Right lobe of liver (tissue), 6 donors: Measurements from ENCODE around the gene SRPK1. TPM values are rescaled to one million over a fixed set of nuclear protein-coding genes. Genes with fewer than 3 reads are reported as not detected.
A peak's percentile ranks its signal among the peaks of the same experiment; 100 is the strongest.

Experiments used
- ATAC-seq, 4 donors: fragments of 200-7000 bp; cut with Tn5 transposase; one replicate each; pipeline ENCODE4 v1.9.1; 2020; ENCODE audit warnings: mild to moderate bottlenecking in 4 of 4, moderate library complexity in 4 of 4
- DNase-seq, 3 donors: peaks; one replicate each; pipeline ENCODE4 v3.0.0-alpha.2; 2020
- H3K27ac ChIP-seq, 3 donors: fragments of 200-600 bp; one replicate each; pipeline ENCODE4 v1.8.0; 2022
- H3K27me3 ChIP-seq, 2 donors: fragments of 200-600 bp; one replicate each; pipeline ENCODE4 v1.8.0; 2022
- H3K36me3 ChIP-seq, 4 donors: fragments of 200-600 bp; sonication (generic) in 1 of 4; one replicate each; pipeline versions ENCODE4 v1.5.1 to v1.8.0; 2017 to 2022; ENCODE audit warnings: control low read depth in 1 of 4
- H3K4me1 ChIP-seq, 4 donors: fragments of 200-600 bp; sonication (generic) in 1 of 4; one replicate each; pipeline versions ENCODE4 v1.5.1 to v1.8.0; 2017 to 2022; ENCODE audit warnings: control low read depth in 1 of 4
- H3K4me3 ChIP-seq, 3 donors: fragments of 200-600 bp; one replicate each; pipeline ENCODE4 v1.8.0; 2022
- H3K9me3 ChIP-seq, 4 donors: fragments of 200-600 bp; sonication (generic) in 1 of 4; one replicate each; pipeline versions ENCODE4 v1.5.1 to v1.8.0; 2017 to 2022; ENCODE audit warnings: control low read depth in 1 of 4
- POLR2A ChIP-seq: fragments of 450-650 bp; IDR thresholded peaks from one replicate; pipeline ENCODE4 v1.6.1; 2017; ENCODE audit warnings: antibody characterized with exemption, mild to moderate bottlenecking
- WGBS: methylation state at CpG from one replicate; pipeline ENCODE4 v1.1.6; 2018; ENCODE audit warnings: low coverage, low lambda C conversion rate; ENCODE audit not compliant: insufficient coverage; ENCODE audit errors: missing lambda C conversion rate; 5-methylcytosine and 5-hydroxymethylcytosine counted together
- intact Hi-C, 2 donors: fragments of 100-400 bp; cut with DNase I; formaldehyde crosslinking; loops; one replicate each; pipeline versions ENCODE4 v1.11.2 to v1.14.1; 2022
- total RNA-seq, 6 experiments: library from RNA; depleted of rRNA in 2 of 6; stranded (reverse); fragments of >200 nt in 2 of 6; fragmentation: NEBNext Ultra II Directional in 3 of 6; extraction: Animal tissue kit (Norgen Biotek cat#: 25700) in 3 of 6; gene quantifications; one replicate each; pipeline versions ENCODE4 v1.1.0 to v1.2.4, GENCODE V29; 2016 to 2023
- TF ChIP-seq, protein P1 (sequence below), 4 donors: fragments of 200-600 bp in 3 of 4; fragments of 450-650 bp in 1 of 4; IDR thresholded peaks; one replicate each; pipeline versions ENCODE4 v1.5.1 to v1.8.0; 2016 to 2022; ENCODE audit warnings: antibody characterized with exemption in 4 of 4, mild to moderate bottlenecking in 2 of 4
- donor health status: DM: no; HTN: yes; CAD: no.
- donor health status: DM: no; HTN: no; CAD: no.
- donor health status: DM: no; HTN: no; CAD: no.
- donor health status: DM: no; HTN: yes; CAD: no.
- donor health status: DM: no; HTN: yes; CAD: no.

SRPK1 gene
- total RNA-seq, 6 experiments from 2014 or later = 18.4 to 64.1 (median 26.4) TPM

DNA sequence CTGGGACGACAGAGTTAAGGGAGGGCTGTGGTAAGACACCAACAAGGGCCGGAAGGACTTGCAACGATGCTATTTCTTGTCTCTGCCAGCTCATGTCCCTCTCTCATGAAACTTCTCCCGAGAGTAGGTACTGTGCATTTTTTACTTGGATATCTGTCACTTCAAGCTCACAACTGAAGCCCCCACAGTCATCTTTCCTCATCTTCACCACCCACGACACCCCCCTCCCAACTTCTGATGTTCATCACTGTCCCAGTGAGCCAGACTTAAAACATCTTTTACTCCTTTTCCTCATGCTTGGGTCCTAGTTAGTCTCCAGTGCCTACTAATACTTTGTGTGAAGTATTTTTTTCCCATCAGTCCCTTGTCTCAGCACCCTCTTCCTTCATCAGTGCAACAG is 34.6 kb upstream of the SRPK1 start:
- no peak for ATAC-seq
- TF ChIP-seq, protein P1, sequence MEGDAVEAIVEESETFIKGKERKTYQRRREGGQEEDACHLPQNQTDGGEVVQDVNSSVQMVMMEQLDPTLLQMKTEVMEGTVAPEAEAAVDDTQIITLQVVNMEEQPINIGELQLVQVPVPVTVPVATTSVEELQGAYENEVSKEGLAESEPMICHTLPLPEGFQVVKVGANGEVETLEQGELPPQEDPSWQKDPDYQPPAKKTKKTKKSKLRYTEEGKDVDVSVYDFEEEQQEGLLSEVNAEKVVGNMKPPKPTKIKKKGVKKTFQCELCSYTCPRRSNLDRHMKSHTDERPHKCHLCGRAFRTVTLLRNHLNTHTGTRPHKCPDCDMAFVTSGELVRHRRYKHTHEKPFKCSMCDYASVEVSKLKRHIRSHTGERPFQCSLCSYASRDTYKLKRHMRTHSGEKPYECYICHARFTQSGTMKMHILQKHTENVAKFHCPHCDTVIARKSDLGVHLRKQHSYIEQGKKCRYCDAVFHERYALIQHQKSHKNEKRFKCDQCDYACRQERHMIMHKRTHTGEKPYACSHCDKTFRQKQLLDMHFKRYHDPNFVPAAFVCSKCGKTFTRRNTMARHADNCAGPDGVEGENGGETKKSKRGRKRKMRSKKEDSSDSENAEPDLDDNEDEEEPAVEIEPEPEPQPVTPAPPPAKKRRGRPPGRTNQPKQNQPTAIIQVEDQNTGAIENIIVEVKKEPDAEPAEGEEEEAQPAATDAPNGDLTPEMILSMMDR (IDR thresholded peaks at IDR 0.05) = no peak
- no peak for TF ChIP-seq POLR2A
- no peak overlapping the region for H3K4me3 ChIP-seq
- no peak for DNase-seq
- WGBS = 79% methylated on average over 4 of the region's 5 CpGs
- no peak overlapping the region for H3K27ac ChIP-seq
- no peaks in the 10 kb centered on the region for H3K36me3 ChIP-seq
- no peaks in the 10 kb centered on the region for H3K4me1 ChIP-seq
- intact Hi-C loops = no loop called here
- no peaks in the 10 kb centered on the region for H3K9me3 ChIP-seq
- H3K27me3 ChIP-seq = no peaks in the 10 kb centered on the region

DNA sequence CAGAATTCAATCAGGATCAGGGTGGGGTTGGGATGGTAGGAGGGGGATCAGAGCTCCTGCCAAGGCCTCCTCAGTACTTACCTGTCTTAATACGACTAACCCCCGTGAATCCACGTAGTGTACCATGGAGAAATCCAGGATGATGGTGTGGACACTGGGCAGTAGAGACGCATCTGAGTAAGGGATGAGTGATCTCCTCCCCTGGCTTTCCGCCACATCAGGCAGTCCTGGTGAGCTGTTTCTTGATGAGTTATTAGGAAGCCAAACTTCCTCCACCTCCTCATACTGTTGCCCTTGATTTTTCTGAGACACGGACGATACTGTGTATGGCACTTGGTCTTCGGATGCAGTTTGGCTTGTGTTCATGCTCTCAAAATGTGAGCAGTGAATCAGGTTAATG is 34.2 kb upstream of the SRPK1 start:
- intact Hi-C loops = no loop called here
- no peaks in the 10 kb centered on the region for H3K4me1 ChIP-seq
- DNase-seq = no peak
- no peak for TF ChIP-seq POLR2A
- TF ChIP-seq, protein P1 (IDR thresholded peaks at IDR 0.05) = no peak
- no peak overlapping the region for H3K27ac ChIP-seq
- no peaks in the 10 kb centered on the region for H3K36me3 ChIP-seq
- H3K9me3 ChIP-seq = no peaks in the 10 kb centered on the region
- no peak for ATAC-seq
- H3K4me3 ChIP-seq = no peak overlapping the region
- WGBS = 91% methylated on average over 7 of the region's 8 CpGs
- no peaks in the 10 kb centered on the region for H3K27me3 ChIP-seq

DNA sequence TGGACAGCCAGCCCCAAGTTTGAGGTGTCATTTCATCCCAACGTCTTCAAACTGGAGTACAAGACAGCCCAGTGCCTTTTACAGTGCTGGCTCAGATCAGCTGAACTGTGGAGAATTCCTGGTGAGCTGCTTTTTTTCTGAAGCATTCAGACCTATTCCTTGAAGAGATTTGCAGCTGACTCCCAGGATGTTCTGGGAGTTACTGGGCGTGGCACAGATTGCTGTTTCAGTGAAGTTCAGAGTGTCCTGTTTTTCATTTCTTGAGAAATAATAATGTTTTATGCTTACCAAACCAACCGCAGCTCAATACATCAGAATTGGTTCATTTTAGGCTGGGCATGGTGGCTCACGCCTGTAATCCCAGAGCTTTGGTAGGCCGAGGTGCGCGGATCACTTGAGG is 33.4 kb upstream of the SRPK1 start:
- no peak overlapping the region for H3K27ac ChIP-seq
- H3K4me1 ChIP-seq = no peaks in the 10 kb centered on the region
- no peaks in the 10 kb centered on the region for H3K27me3 ChIP-seq
- no peak overlapping the region for H3K4me3 ChIP-seq
- TF ChIP-seq POLR2A = no peak
- TF ChIP-seq, protein P1 (IDR thresholded peaks at IDR 0.05) = no peak
- WGBS = 98% methylated on average over 5 of the region's 7 CpGs
- no peak for ATAC-seq
- peak in 1 of 3 donors; percentile 11 for DNase-seq
- no peaks in the 10 kb centered on the region for H3K9me3 ChIP-seq
- no peaks in the 10 kb centered on the region for H3K36me3 ChIP-seq
- intact Hi-C loops = no loop called here

DNA sequence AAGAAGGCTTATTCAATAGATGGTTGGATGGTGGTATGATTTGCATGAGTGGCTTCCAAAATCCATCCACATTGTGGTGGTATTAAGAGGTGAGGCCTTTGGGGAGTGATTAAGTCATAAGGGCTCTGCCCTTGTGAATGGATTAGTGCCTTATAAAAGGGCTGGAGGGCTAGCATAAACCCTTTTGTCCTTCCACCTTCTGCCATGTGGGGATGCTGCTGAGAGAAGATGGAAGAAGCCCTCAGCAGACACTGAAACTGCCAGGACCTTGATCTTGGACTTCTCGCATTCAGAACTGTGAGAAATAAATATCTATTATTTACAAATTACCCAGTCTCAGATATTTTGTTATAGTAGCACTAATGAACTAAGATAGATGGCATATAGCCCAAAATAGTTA is 27.8 kb upstream of the SRPK1 start:
- intact Hi-C loops = no loop called here
- Histone ChIP-seq H3K27ac (no peak overlapping the region), H3K36me3 (no peaks in the 10 kb centered on the region), H3K4me1 (no peaks in the 10 kb centered on the region), H3K4me3 (no peak overlapping the region), H3K9me3 (no peaks in the 10 kb centered on the region), H3K27me3 (no peaks in the 10 kb centered on the region)
- ATAC-seq (peak; percentile 47 to 58 (median 56)), DNase-seq (no peak)
- 86% methylated on average over 1 of the region's 1 CpG for WGBS
- no peak for TF ChIP-seq POLR2A
- TF ChIP-seq, protein P1 (IDR thresholded peaks at IDR 0.05) = peak; percentile 24 to 32 (median 26)

DNA sequence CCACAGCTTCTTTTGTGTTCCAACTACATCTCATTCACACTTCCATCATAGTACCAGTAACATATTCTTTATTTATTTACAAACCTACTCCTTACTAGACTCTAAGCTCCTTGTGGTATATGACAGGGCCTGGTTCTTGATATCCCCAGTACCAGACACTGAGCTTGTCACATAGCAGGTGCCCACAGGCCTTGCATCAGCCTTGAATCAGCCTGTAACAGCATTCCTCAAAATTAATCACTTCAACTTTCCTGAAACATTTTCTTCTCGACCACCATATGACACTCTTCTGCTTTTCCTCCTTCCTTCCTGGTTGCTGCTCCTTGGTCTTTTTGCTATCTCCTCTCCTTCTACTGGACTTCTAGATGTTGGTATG is 24.7 kb upstream of the SRPK1 start:
- no peak for ATAC-seq

More for the DNA sequence above, 24.7 kb upstream of the SRPK1 start:
- Histone ChIP-seq H3K4me3 (no peak overlapping the region), H3K27me3 (no peaks in the 10 kb centered on the region), H3K27ac (no peak overlapping the region), H3K4me1 (no peaks in the 10 kb centered on the region), H3K9me3 (no peaks in the 10 kb centered on the region), H3K36me3 (no peaks in the 10 kb centered on the region)
- intact Hi-C loops = no loop called here
- no peak for TF ChIP-seq POLR2A
- TF ChIP-seq, protein P1 (IDR thresholded peaks at IDR 0.05) = no peak
- WGBS = 67% methylated on average over 1 of the region's 1 CpG
- no peak for DNase-seq
